Measurements from ENCODE around the gene PMEPA1.
A peak's percentile ranks its signal among the peaks of the same experiment; 100 is the strongest.

Gene PMEPA1

GRCh38 chr20:57754190-57754589 is 44.4 kb upstream of the PMEPA1 start:
- TF ChIP-seq CTCF (IDR thresholded peaks at IDR 0.05; ENCODE audit: low read depth, low read length), result no peak
- Histone ChIP-seq H3K36me3 (no peaks in the 10 kb centered on the region), H3K4me3 (ENCODE audit: low read depth, low read length) (no peak overlapping the region)

GRCh38 chr20:57753332-57754164 is 43.7 kb upstream of the PMEPA1 start:
- H3K4me3 ChIP-seq (ENCODE audit: low read depth, low read length), result no peak overlapping the region
- H3K27me3 ChIP-seq (ENCODE audit: insufficient read depth, low read depth, severe bottlenecking), result no peaks in the 10 kb centered on the region
- TF ChIP-seq CTCF (IDR thresholded peaks at IDR 0.05; ENCODE audit: low read depth, low read length), result no peak
- no peaks in the 10 kb centered on the region for H3K36me3 ChIP-seq
- no peak overlapping the region for H3K27ac ChIP-seq
- DNase-seq, result no peak
- H3K9me3 ChIP-seq (ENCODE audit: severe bottlenecking), result peaks cover 2% of the 10 kb centered on the region

More at GRCh38 chr20:57754190-57754589, 44.4 kb upstream of the PMEPA1 start:
- Histone ChIP-seq H3K27me3 (ENCODE audit: insufficient read depth, low read depth, severe bottlenecking) (no peaks in the 10 kb centered on the region), H3K9me3 (ENCODE audit: severe bottlenecking) (peaks cover 2% of the 10 kb centered on the region), H3K27ac (no peak overlapping the region)
- no peak for DNase-seq

GRCh38 chr20:57751411-57751810 is 41.6 kb upstream of the PMEPA1 start:
- no peak for TF ChIP-seq CTCF (IDR thresholded peaks at IDR 0.05; ENCODE audit: low read depth, low read length)
- DNase-seq, result no peak
- Histone ChIP-seq H3K9me3 (ENCODE audit: severe bottlenecking) (no peaks in the 10 kb centered on the region), H3K27ac (no peak overlapping the region), H3K27me3 (ENCODE audit: insufficient read depth, low read depth, severe bottlenecking) (no peaks in the 10 kb centered on the region), H3K4me3 (ENCODE audit: low read depth, low read length) (no peak overlapping the region), H3K36me3 (no peaks in the 10 kb centered on the region)

- Histone ChIP-seq H3K27ac (no peak overlapping the region), H3K9me3 (ENCODE audit: severe bottlenecking) (no peaks in the 10 kb centered on the region), H3K4me3 (ENCODE audit: low read depth, low read length) (no peak overlapping the region), H3K36me3 (no peaks in the 10 kb centered on the region), H3K27me3 (ENCODE audit: insufficient read depth, low read depth, severe bottlenecking) (no peaks in the 10 kb centered on the region)
- no peak for DNase-seq
- TF ChIP-seq CTCF (IDR thresholded peaks at IDR 0.05; ENCODE audit: low read depth, low read length), result no peak
These were observed 40.1 kb upstream of the PMEPA1 start for GRCh38 chr20:57749869-57750268.

- peak overlapping the region; percentile 32; the same call in 1 of the 2 replicates for H3K4me3 ChIP-seq (ENCODE audit: low read depth, low read length)
- no peak for DNase-seq
- no peak overlapping the region for H3K27ac ChIP-seq
These were observed 39.4 kb upstream of the PMEPA1 start for GRCh38 chr20:57749131-57749690.

More at GRCh38 chr20:57749131-57749690, 39.4 kb upstream of the PMEPA1 start:
- no peaks in the 10 kb centered on the region for H3K9me3 ChIP-seq (ENCODE audit: severe bottlenecking)
- no peak for TF ChIP-seq CTCF (IDR thresholded peaks at IDR 0.05; ENCODE audit: low read depth, low read length)
- no peaks in the 10 kb centered on the region for H3K36me3 ChIP-seq
- no peaks in the 10 kb centered on the region for H3K27me3 ChIP-seq (ENCODE audit: insufficient read depth, low read depth, severe bottlenecking)
